NCI-H2029 (cell line): ENCODE data around the gene C6orf136.

Source experiments
- DNase-seq: peaks from one replicate; lab custom pipeline; 2025; lab: John Stamatoyannopoulos, UW

The C6orf136 gene

GRCh38 chr6:30646450-30647241, at the start of gene C6orf136:
Gene C6orf136 (plus strand): TSS chr6:30647133. CDS start chr6:30647232, 99 bp downstream.
- peak; percentile 94 for DNase-seq

GRCh38 chr6:30597315-30598144, 49.4 kb upstream of the C6orf136 start:
- peak; percentile 69 for DNase-seq

GRCh38 chr6:30598912-30599624, 47.9 kb upstream of the C6orf136 start:
- no peak for DNase-seq

GRCh38 chr6:30599625-30600324, 47.2 kb upstream of the C6orf136 start:
- DNase-seq = no peak

- DNase-seq = peak; percentile 8
These were observed 46.4 kb upstream of the C6orf136 start for GRCh38 chr6:30600451-30600961.

GRCh38 chr6:30601436-30601814, 45.5 kb upstream of the C6orf136 start:
- DNase-seq = no peak

- no peak for DNase-seq
These were observed 44.9 kb upstream of the C6orf136 start for GRCh38 chr6:30601815-30602641.

- DNase-seq = no peak
These were observed 43.0 kb upstream of the C6orf136 start for GRCh38 chr6:30603961-30604360.

- no peak for DNase-seq
These were observed 36.9 kb upstream of the C6orf136 start for GRCh38 chr6:30610065-30610464.

- no peak for DNase-seq
These were observed 35.6 kb upstream of the C6orf136 start for GRCh38 chr6:30611150-30611855.

- DNase-seq = no peak
These were observed 35.1 kb upstream of the C6orf136 start for GRCh38 chr6:30611856-30612194.

GRCh38 chr6:30612213-30612612, 34.7 kb upstream of the C6orf136 start:
- DNase-seq = no peak

- DNase-seq = no peak
These were observed 34.2 kb upstream of the C6orf136 start for GRCh38 chr6:30612687-30613248.

- DNase-seq = no peak
These were observed 33.5 kb upstream of the C6orf136 start for GRCh38 chr6:30613251-30614043.

GRCh38 chr6:30614044-30614842, 32.7 kb upstream of the C6orf136 start:
- no peak for DNase-seq

GRCh38 chr6:30614843-30615218, 32.1 kb upstream of the C6orf136 start:
- DNase-seq = peak; percentile 97

- peak; percentile 47 for DNase-seq
These were observed 31.5 kb upstream of the C6orf136 start for GRCh38 chr6:30615219-30615957.
